ENCODE results near the gene NUDCD3. TPM values are rescaled to one million over a fixed set of nuclear protein-coding genes. Genes with fewer than 3 reads are reported as not detected.

NUDCD3 gene
- total RNA-seq, 1 experiment from 2014 or later = 71.9 TPM

DNA sequence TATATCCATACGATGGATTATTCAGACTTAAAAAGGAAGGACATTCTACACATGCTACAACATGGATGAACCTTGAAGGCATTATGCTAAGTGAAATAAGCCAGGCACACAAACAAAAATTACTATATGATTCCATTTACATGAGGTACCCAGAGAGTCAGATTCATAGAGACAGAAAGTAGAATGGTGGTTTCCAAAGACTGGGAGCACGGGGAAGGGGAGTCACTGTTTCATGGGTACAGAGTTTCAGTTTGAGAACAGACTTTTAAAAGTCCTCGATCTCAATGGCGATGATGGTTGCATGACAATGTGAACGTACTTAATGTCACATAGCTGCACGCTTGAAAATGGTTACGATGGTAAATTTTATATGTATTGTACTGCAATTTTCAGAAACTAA is 39.3 kb downstream of the NUDCD3 start:
- no CpG with 5 or more reads among the region's 7 CpGs for WGBS (ENCODE audit: extremely low coverage, insufficient read length, low lambda C conversion rate)
- H4K8ac ChIP-seq (replicated peaks; ENCODE audit: insufficient read length, low read depth, low read length) = no peak overlapping the region
- H3K14ac ChIP-seq (ENCODE audit: insufficient read depth, low read length) = no peak overlapping the region
- H4K91ac ChIP-seq (ENCODE audit: insufficient read length, low read depth, low read length) = no peak overlapping the region
- H2BK12ac ChIP-seq (ENCODE audit: insufficient read length, low read depth, low read length) = no peak overlapping the region
- no peak overlapping the region for H3K4me3 Mint-ChIP-seq
- no peak overlapping the region for H2AK5ac ChIP-seq (ENCODE audit: insufficient read length, low read length)
- peaks cover 8 to 13% of the 10 kb centered on the region in 2 experiments for H3K4me1 Mint-ChIP-seq
- H2BK20ac ChIP-seq (ENCODE audit: low read depth, low read length, poor library complexity, severe bottlenecking) = no peak overlapping the region
- H2BK15ac ChIP-seq (ENCODE audit: low read depth, low read length) = no peak overlapping the region
- H3K27ac ChIP-seq (ENCODE audit: insufficient read length, low read depth, low read length) = no peak overlapping the region
- no peak overlapping the region for H3K4me2 ChIP-seq (ENCODE audit: insufficient read depth, insufficient read length, low read length)
- H3K79me1 ChIP-seq (ENCODE audit: insufficient read depth, low read depth, low read length, poor library complexity, severe bottlenecking) = no peaks in the 10 kb centered on the region
- no peak overlapping the region for H3T11ph ChIP-seq (ENCODE audit: low read length)
- H4K20me1 ChIP-seq (ENCODE audit: control insufficient read depth, insufficient read depth, insufficient read length) = no peaks in the 10 kb centered on the region
- no peak overlapping the region for H2BK120ac ChIP-seq (ENCODE audit: low read depth, low read length, poor library complexity, severe bottlenecking)
- no peaks in the 10 kb centered on the region for H3K23me2 ChIP-seq (ENCODE audit: insufficient read length, low read depth, low read length, poor library complexity, severe bottlenecking)
- H3K9ac ChIP-seq (ENCODE audit: extremely low read depth, insufficient read length, low read length) = no peak overlapping the region
- H3K27me3 Mint-ChIP-seq (ENCODE audit: low read depth) = no peaks in the 10 kb centered on the region; the same call in 1 of the 2 replicates
- H4K5ac ChIP-seq (ENCODE audit: insufficient read length, low read depth, low read length) = no peak overlapping the region
- no peak overlapping the region for H3K18ac ChIP-seq (ENCODE audit: insufficient read length, low read depth, low read length)
- no peak overlapping the region for H2BK5ac ChIP-seq (ENCODE audit: insufficient read length, low read length)
- no peaks in the 10 kb centered on the region for H3K9me3 ChIP-seq (ENCODE audit: control insufficient read depth, low read depth, low read length)
- no peak overlapping the region for H3K23ac ChIP-seq (ENCODE audit: insufficient read length, low read depth, low read length)
- no peaks in the 10 kb centered on the region for H3K4me1 ChIP-seq (ENCODE audit: insufficient read depth, low read length)
- no peak overlapping the region for H3K56ac ChIP-seq (ENCODE audit: insufficient read length, low read depth, low read length)
- TF ChIP-seq, protein P1, sequence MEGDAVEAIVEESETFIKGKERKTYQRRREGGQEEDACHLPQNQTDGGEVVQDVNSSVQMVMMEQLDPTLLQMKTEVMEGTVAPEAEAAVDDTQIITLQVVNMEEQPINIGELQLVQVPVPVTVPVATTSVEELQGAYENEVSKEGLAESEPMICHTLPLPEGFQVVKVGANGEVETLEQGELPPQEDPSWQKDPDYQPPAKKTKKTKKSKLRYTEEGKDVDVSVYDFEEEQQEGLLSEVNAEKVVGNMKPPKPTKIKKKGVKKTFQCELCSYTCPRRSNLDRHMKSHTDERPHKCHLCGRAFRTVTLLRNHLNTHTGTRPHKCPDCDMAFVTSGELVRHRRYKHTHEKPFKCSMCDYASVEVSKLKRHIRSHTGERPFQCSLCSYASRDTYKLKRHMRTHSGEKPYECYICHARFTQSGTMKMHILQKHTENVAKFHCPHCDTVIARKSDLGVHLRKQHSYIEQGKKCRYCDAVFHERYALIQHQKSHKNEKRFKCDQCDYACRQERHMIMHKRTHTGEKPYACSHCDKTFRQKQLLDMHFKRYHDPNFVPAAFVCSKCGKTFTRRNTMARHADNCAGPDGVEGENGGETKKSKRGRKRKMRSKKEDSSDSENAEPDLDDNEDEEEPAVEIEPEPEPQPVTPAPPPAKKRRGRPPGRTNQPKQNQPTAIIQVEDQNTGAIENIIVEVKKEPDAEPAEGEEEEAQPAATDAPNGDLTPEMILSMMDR (conservative IDR thresholded peaks at IDR 0.05) = no peak
- no peak overlapping the region for H3K27ac Mint-ChIP-seq
- no peaks in the 10 kb centered on the region for H3K9me3 Mint-ChIP-seq
- no peak for DNase-seq
- peaks cover 0 to 15% (median 2%) of the 10 kb centered on the region in 3 experiments; a peak in 5 of 7 replicates for H3K36me3 Mint-ChIP-seq (ENCODE audit: insufficient read depth in 1 of 3, low read depth in 3 of 3)
- H2AFZ ChIP-seq (ENCODE audit: low read length) = no peak overlapping the region
- H3K79me2 ChIP-seq (ENCODE audit: insufficient read depth, low read length) = peaks cover 7% of the 10 kb centered on the region; the same call in 1 of the 2 replicates
- no peaks in the 10 kb centered on the region for H3K27me3 ChIP-seq (ENCODE audit: insufficient read depth, low read length)
- no peak overlapping the region for H3K4ac ChIP-seq (ENCODE audit: low read depth, low read length)

All from H9 (cell line).